ENCODE results near the gene KHDRBS2. TPM values are rescaled to one million over a fixed set of nuclear protein-coding genes. Genes with fewer than 3 reads are reported as not detected.

The KHDRBS2 gene
- total RNA-seq, 1 donor from 2014 or later: 6.9 TPM

- no peaks in the 10 kb centered on the region for H3K27me3 Mint-ChIP-seq
- no peak overlapping the region for H3K27ac Mint-ChIP-seq
- no peaks in the 10 kb centered on the region for H3K9me3 Mint-ChIP-seq
- peak overlapping the region; percentile 5 for H3K4me3 Mint-ChIP-seq
- intact Hi-C loops (cut with micrococcal nuclease): loop anchor here (2.0 kb wide), 1 partner anchor 13 kb away; no protein-coding TSS in a partner anchor
- peaks cover 34% of the 10 kb centered on the region for H3K4me1 Mint-ChIP-seq
- no peak for TF ChIP-seq CTCF (IDR thresholded peaks at IDR 0.05)
- CTCF ChIA-PET: no interaction called here
- no peak for ATAC-seq (ENCODE audit: low read depth)
- POLR2A ChIA-PET: no interaction called here
- no peak for DNase-seq
- no peaks in the 10 kb centered on the region for H3K36me3 Mint-ChIP-seq (ENCODE audit: low read depth)
Observed at GRCh38 chr6:62265906-62266525, 20.0 kb downstream of the KHDRBS2 start.

- POLR2A ChIA-PET: no interaction called here
Observed at GRCh38 chr6:62262283-62262682, 23.7 kb downstream of the KHDRBS2 start.

GRCh38 chr6:62246087-62246486 is 39.9 kb downstream of the KHDRBS2 start:
- no peak for ATAC-seq (ENCODE audit: low read depth)
- H3K27me3 Mint-ChIP-seq: no peaks in the 10 kb centered on the region
- POLR2A ChIA-PET: no interaction called here

More at GRCh38 chr6:62262283-62262682, 23.7 kb downstream of the KHDRBS2 start:
- H3K36me3 Mint-ChIP-seq (ENCODE audit: low read depth): no peaks in the 10 kb centered on the region
- H3K9me3 Mint-ChIP-seq: no peaks in the 10 kb centered on the region
- H3K27me3 Mint-ChIP-seq: no peaks in the 10 kb centered on the region
- peaks cover 25% of the 10 kb centered on the region for H3K4me1 Mint-ChIP-seq
- DNase-seq (no peak), ATAC-seq (ENCODE audit: low read depth) (no peak)
- no peak overlapping the region for H3K4me3 Mint-ChIP-seq
- no peak overlapping the region for H3K27ac Mint-ChIP-seq
- intact Hi-C loops (cut with micrococcal nuclease): no loop called here
- no peak for TF ChIP-seq CTCF (IDR thresholded peaks at IDR 0.05)
- CTCF ChIA-PET: no interaction called here

GRCh38 chr6:62236784-62237183 is 49.2 kb downstream of the KHDRBS2 start:
- no peak overlapping the region for H3K4me3 Mint-ChIP-seq
- no peak for ATAC-seq (ENCODE audit: low read depth)
- TF ChIP-seq CTCF (IDR thresholded peaks at IDR 0.05): no peak

More at GRCh38 chr6:62246087-62246486, 39.9 kb downstream of the KHDRBS2 start:
- Mint-ChIP-seq H3K36me3 (ENCODE audit: low read depth) (no peaks in the 10 kb centered on the region), H3K9me3 (no peaks in the 10 kb centered on the region), H3K4me1 (peaks cover 25% of the 10 kb centered on the region), H3K4me3 (no peak overlapping the region), H3K27ac (no peak overlapping the region)
- intact Hi-C loops (cut with micrococcal nuclease): no loop called here
- CTCF ChIA-PET: no interaction called here
- no peak for DNase-seq
- TF ChIP-seq CTCF (IDR thresholded peaks at IDR 0.05): no peak

GRCh38 chr6:62229231-62229630 is 56.8 kb downstream of the KHDRBS2 start:
- peaks cover 31% of the 10 kb centered on the region for H3K9me3 Mint-ChIP-seq
- CTCF ChIA-PET: no interaction called here
- DNase-seq (no peak), ATAC-seq (ENCODE audit: low read depth) (no peak)
- no peaks in the 10 kb centered on the region for H3K27me3 Mint-ChIP-seq
- no peaks in the 10 kb centered on the region for H3K4me1 Mint-ChIP-seq
- no peak for TF ChIP-seq CTCF (IDR thresholded peaks at IDR 0.05)
- H3K36me3 Mint-ChIP-seq (ENCODE audit: low read depth): peaks cover 14% of the 10 kb centered on the region
- no peak overlapping the region for H3K4me3 Mint-ChIP-seq
- intact Hi-C loops (cut with micrococcal nuclease): no loop called here
- POLR2A ChIA-PET: no interaction called here
- H3K27ac Mint-ChIP-seq: no peak overlapping the region

More at GRCh38 chr6:62236784-62237183, 49.2 kb downstream of the KHDRBS2 start:
- Mint-ChIP-seq H3K27me3 (no peaks in the 10 kb centered on the region), H3K4me1 (peaks cover 2% of the 10 kb centered on the region), H3K36me3 (ENCODE audit: low read depth) (peaks cover 9% of the 10 kb centered on the region), H3K27ac (no peak overlapping the region), H3K9me3 (peaks cover 8% of the 10 kb centered on the region)
- CTCF ChIA-PET: no interaction called here
- intact Hi-C loops (cut with micrococcal nuclease): no loop called here
- POLR2A ChIA-PET: no interaction called here
- DNase-seq: no peak
